ENCODE measurements around the gene KHK.

KHK gene

DNA sequence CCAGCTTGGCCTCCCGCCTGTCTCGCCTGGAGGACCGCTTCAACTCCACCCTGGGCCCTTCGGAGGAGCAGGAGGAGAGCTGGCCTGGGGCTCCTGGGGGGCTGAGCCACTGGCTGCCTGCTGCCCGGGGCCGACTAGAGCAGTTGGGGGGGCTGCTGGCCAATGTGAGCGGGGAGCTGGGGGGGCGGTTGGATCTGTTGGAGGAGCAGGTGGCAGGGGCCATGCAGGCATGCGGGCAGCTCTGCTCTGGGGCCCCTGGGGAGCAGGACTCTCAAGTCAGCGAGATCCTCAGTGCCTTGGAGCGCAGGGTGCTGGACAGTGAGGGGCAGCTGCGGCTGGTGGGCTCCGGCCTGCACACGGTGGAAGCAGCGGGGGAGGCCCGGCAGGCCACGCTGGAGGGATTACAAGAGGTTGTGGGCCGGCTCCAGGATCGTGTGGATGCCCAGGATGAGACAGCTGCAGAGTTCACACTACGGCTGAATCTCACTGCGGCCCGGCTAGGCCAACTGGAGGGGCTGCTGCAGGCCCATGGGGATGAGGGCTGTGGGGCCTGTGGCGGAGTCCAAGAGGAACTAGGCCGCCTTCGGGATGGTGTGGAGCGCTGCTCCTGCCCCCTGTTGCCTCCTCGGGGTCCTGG lies 3.7 kb upstream of the KHK start:
- no peak for DNase-seq

GRCh38 chr2:27083410-27084296 lies 2.9 kb upstream of the KHK start:
- no peak for DNase-seq

GRCh38 chr2:27084297-27085061 lies 2.1 kb upstream of the KHK start:
- no peak for DNase-seq

DNA sequence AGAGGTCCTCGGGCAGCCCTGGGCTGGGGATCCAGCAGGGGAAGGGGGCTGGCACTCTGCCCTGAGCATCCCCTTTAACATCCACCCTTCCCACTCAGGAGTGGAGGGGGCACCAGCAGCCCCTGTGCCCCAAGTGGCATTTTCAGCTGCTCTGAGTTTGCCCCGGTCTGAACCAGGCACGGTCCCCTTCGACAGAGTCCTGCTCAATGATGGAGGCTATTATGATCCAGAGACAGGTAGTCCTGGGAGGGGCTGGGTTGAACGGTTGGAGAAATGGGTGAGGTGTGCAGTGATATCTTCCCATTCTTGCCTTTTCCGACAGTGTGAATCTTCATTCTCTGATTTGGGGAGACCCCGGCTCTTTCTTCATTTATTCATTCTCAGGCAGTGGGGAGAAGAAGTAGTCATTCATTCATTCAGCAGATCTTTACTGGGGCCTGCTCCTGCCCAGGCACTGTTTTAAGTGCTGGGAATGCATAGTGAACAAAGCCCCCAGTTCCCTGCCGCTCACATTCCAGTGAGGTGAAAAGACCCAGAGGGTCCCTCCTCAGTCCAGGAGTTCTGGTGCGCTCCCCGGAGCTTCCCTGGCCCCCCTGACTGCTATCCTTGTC lies 1.4 kb upstream of the KHK start:
- no peak for DNase-seq

GRCh38 chr2:27085673-27086089 lies 891 bp upstream of the KHK start:
- peak; percentile 67 for DNase-seq

DNA sequence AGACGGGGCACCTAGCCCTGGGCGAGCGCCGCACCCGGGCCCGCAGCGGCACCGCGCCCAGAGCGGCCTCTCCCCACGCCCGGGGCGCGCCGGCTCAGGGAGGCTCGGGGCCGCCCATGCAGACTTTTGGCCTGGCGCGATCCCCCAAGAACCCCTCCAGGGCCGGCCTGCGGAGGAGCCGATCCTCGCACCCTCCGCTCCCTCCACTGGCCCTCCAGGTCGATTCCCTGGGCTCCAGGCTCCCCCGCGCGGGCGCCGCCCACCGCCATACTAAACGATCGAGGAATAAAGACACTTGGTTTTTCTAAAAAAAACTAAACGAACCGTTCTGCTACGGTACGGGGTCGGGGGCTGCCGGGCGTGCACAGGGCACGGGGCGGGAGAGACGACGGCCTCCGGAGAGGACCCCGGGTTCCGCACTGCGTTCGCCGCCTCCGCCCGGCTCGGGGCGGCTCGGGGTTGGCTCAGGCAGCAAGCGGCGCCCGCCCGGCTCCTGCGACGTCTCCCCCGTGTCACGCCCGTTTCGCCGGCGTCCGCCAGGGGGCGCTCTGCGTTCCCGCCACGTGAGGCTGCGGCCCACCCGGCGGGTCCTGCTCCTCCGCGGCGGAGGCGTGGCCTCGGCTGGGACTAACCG lies 365 bp upstream of the KHK start:
- DNase-seq = peak; percentile 92

- no peak for DNase-seq
Measured at GRCh38 chr2:27087823-27088410, 1.3 kb downstream of the KHK start.

DNA sequence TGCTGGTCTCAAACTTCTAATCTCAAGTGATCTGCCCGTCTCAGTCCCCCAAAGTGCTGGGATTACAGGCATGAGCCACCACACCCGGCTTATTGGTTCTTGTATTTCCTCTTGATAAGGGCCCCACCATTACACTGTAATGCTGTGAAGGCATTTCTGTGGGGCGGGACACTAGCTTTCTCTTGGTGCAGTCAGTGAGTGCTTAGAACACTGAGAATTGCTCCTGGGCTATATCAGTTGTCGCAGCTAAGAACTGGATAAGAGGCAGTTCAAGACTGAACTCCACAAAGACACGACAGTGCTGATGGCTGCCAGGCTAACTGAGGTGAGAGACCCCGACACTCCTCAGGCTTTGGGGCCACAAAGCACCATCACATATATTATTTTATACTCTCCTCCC lies 2.1 kb downstream of the KHK start:
- no peak for DNase-seq

GRCh38 chr2:27089111-27089954 lies 2.8 kb downstream of the KHK start:
- no peak for DNase-seq

GRCh38 chr2:27091746-27092695 lies 5.4 kb downstream of the KHK start:
- DNase-seq = no peak

DNA sequence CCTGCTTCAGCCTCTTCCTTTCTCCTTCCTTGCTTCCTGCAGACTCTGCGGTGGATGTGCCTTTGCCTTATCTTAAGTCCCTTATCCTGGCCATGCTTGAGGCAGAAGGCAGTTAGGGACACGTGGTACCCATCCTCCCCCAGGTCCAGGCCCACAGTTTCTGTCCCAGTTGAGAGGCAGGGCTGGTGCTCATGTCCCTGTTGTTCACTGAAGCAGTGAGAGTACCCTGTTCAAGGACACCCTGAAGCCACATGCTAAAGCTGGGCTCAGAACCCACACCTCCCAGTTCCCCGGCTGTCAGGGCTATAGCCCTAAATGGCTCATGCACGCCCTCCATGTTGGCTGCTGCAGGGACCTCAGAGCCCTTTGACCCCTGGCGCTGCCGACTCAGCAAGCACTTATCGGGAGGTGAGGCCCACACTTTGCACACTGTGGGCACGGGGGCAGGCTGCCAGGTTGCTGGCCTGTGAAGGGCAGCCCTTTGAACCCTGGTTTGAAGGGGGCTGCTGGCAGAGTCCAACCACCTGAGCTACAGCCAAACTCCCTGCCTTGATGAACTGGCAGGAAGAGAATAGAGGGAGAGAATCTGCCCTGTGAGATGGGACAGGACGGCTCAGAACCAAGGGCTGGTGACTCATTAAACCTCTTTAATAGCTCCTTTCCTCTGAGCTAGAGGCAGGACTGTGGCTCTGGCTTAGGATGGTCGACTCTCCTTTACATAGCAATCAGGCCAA lies 6.3 kb downstream of the KHK start:
- DNase-seq = no peak

DNA sequence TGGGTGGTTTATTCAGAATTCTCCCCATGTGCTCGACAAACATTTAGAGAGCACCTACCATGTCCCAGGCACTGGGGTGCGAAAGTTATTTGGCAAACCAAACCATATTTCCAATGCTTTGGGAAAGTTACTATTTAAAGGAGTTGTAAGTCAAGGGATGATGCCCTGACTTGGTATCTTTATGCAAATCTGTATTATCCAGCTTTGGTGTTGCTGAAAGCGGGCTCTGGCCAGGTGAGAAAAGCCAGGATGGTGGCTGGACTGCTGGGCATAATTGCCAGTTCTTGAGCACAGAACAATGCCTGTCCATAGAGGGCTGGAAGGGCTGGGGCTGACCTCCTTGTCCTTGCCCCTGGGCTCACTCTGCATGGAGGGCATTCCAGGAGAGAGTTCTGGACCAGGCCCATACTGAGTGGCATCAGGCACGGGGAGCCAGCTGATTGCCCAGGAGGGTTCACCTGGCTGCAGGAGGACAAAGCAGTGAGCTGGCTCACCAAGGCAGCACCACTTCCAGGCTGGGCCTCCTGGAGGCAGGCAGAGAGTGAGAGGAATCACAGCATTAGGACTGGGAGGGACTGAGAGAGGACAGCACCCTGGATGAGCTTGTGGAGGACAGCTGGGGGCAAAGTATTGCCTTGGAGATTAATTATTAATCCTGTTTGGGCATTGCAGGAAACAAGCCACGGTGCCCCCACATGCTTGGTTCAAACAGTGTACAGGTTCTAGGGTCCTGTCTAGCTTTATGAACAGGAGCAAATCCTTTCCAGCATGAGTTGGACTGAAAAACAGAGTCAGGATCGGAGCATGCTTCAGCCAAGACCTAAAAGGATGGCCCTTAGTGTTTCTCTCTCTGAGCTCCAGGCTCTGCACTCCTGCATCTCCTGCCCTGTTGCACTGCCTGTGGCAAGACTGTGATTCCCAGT lies 7.1 kb downstream of the KHK start:
- DNase-seq = no peak

- DNase-seq = no peak
Measured at GRCh38 chr2:27094353-27094984, 7.9 kb downstream of the KHK start.

DNA sequence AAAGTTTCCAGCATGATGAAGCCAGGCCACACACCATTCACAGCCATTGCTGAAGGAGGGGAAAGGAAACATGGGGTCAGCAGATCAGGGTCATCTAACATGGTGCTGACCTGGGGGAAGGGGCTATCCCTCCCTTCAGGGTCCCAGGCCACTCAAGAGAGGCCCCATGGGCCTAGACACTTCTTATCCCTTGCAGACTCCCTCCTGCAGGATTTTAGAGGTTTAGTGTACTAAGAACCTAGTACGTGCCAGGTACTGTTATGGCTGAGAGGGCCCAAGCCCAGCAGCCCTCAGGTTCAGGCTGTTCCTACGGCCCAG lies 8.8 kb downstream of the KHK start:
- DNase-seq = no peak

GRCh38 chr2:27095745-27096651 lies 9.4 kb downstream of the KHK start:
- peak; percentile 53 for DNase-seq

- DNase-seq = no peak
Measured at GRCh38 chr2:27096748-27097297, 10.3 kb downstream of the KHK start.

Measured in fibroblast of skin of scalp (primary cell).